ENCODE data around the gene ADGRV1. TPM values are rescaled to one million over a fixed set of nuclear protein-coding genes. Genes with fewer than 3 reads are reported as not detected.

Gene ADGRV1
- total RNA-seq, 1 donor from 2014 or later, result 31.9 TPM

DNA sequence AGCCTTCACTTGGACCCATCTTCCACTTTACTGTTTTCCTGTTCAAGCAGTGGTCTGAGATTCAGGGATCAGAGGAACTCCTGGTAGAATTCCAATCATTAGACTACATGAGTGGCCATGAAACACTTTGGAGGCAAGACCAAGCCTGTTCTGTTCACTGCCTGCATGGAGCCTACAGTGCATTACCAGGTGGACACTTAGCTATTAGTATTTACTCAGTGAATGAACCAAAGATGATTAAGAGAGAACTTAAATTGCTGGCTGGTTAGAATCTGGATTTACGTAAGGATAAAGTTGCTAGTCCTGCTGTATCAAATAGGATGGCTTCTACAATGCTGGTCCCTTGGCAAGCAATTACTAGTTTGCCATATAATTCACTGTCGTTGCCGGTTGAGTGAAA lies 579.0 kb downstream of the ADGRV1 start:
- DNase-seq (ENCODE audit: low spot score), result no peak

DNA sequence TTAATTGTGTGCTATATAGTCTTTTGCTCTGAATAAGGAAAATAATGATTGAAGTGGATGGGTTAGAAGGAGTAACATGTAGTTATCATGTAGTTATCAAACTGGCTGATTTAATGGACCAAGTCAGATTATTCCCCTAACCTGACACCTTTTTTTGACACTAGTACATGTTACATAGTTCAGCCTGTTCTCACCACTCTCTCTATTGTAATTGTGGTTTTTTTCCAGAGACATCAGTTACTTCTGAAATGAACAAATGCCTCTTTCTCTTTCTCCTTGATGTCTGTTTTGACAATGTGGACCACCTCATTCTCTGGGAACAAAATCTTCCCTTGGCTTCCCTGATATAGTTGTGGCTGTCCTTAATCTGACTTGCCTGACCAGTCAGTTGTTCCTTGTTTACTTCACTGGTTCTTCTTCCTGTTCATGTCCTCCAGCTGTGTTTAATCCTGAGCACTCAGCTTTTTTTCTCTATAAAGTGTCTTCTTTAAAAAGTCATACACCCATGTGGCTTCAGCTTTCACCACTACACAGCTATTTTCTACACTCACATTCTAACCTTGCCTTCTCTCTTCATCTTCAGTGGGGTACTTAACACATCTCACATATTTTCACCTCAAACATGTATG lies 581.1 kb downstream of the ADGRV1 start:
- no peak for DNase-seq (ENCODE audit: low spot score)

DNA sequence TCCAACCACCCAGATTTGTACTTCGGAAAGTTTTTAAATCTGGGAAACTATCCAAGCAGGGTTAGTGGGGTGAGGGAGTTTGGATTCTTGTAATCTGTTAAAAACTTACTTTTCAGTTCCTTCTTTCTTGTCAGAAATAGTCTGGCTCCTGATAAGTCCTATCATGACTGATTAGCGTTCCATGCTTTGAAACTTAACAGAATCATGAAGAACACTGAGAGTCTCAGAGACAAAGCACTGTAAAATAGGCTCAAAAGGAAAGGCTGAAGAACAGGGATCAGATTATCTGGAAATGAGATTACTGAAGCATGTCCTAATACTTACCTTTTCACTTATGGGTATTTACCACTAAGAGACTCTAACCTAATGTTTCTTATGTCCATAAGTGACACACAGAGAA lies 582.1 kb downstream of the ADGRV1 start:
- DNase-seq (ENCODE audit: low spot score), result no peak

DNA sequence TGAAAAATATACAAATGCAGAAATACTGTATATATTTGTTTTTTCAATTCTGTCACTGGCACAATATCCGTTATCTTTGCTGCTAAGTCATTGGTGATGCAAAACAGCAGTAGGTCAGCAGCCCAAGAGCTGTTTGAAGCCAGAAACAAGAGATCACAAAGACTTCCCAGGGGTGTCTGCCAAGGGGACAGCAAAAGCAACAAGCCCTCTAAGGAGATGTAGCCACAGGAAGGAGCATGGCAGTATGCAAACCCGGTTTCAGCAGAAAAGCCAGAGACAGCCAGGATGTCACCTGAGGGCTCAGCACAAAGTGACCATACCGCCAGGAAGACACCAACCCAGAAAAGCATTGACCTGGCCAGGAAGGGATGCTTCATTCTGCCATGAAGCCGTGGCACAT lies 583.0 kb downstream of the ADGRV1 start:
- no peak for DNase-seq (ENCODE audit: low spot score)

DNA sequence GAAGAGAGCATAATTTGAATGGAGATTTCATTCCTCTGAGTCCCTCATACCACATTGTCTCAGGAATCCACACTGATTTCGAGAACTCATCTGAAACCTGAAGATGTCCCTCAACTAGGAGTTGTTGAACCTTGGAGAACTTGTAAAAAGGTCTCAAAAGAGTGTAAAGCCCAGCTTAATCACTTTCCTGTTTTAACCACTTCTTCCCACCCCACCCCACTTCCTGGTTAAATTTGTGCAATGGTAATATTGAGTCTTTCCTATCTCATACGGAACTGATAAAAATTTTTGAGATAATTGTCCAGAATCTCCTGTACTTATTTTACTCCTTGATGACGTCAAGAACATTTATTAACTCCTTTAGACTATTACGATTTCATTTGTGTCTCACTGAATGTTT lies 583.8 kb downstream of the ADGRV1 start:
- DNase-seq (ENCODE audit: low spot score), result no peak

DNA sequence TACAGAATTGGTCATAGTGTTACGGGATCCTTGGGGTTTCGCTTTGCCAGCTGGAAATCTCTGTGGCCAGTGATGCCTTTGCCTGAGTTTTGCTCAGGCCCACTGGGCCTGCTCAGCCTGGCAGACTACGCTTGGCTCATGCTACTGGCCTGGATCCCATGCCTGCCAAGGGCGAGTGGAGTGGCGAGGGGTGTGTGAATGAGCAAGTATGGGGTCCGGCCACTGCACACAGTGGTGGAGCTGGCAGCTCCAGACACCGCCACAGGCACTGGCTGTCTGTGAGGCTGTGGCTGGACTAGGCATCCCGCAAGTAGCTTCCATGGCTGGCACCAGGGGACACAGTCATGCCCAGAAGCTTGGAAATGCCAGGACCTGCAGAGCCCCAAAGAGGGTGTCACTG lies 584.2 kb downstream of the ADGRV1 start:
- DNase-seq (ENCODE audit: low spot score), result no peak

DNA sequence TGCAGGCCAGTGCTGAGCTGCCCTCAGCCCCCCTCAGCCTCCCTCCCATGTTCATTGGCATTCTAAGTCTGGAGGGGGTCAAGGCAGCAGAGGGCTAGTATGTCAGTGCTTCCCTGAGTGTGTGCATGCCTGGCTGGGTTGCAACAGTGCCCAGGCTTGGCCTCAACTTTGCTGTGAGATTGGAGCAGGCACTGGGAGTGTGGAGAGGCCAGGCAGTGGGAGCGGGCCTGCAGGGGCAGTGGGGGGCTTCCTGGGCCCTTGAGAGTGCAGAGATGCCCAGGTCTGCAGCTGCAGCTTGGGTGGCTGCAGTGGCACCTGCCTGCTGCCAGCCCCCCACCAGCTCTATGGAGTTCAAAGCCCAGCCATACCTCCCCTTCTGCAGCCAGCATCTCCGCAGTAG lies 585.2 kb downstream of the ADGRV1 start:
- DNase-seq (ENCODE audit: low spot score), result no peak

DNA sequence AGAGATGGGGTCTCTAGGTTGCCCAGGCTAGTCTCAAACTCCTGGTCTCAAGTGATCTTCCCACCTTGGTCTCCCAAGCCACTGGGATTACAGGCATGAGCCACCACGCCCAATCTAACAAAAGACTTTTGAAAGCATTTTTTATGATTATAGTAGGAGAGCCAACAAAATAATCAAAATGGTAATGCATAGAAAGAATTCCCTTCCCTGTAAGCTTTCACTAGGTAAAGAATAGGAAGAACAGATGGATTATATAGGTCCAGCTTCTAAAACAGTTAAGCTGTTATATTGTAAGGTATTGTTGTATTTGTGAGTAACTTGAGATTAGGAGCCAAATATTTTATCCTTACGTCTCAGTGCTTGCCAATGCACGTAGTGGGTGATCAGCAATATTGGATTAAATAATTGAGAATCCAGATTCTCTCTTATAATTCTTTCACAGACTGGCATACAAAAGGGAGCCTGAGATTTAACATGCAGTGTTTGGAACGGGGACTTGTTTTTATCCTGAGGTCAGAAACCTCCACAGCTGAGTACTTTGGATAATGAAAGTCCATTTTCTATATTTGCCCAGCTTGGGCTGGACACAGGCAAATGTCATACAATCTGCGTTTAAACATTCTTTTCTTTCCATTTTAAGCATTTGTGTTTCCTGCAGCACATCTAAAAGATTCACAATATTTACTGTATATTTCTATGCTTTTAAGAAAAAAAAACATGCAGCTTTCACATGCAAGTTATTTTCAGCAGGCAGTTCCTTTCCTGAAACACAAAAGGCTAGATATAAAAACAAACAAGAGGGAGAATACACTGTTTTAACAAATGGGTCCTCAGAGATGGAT lies 586.1 kb downstream of the ADGRV1 start:
- no peak for DNase-seq (ENCODE audit: low spot score)

DNA sequence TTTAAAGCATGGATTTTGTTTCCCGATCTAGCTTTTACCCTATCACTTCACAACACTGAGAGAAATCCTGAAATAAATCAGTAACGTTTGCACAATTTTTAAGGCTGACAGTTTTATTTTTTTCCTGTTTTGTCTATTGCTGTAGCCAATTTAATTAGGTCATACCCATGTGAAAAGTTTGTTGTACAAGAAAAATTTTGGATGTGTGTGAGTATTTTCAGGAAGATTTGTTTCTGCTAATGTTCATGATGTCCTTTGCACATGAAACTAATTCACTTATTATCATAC lies 586.7 kb downstream of the ADGRV1 start:
- DNase-seq (ENCODE audit: low spot score), result no peak

DNA sequence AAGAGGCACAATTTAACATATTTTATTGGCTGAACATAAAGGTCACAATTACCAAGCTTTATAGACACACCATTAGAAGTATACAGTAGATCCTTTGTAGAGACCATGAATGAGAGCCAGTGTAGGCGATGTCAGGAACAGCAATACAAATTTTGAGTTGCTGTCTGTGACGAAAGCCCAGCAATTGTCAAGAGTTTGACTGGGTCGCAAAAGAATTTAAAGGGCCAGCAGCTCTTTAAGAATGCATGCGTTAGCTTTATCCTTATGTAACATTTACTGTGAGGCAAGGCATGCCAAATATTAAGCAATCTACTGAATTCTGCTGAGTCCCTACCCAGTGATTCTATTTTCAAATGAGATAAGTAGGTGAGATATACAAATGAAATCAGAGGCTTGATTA lies 587.6 kb downstream of the ADGRV1 start:
- DNase-seq (ENCODE audit: low spot score), result no peak

DNA sequence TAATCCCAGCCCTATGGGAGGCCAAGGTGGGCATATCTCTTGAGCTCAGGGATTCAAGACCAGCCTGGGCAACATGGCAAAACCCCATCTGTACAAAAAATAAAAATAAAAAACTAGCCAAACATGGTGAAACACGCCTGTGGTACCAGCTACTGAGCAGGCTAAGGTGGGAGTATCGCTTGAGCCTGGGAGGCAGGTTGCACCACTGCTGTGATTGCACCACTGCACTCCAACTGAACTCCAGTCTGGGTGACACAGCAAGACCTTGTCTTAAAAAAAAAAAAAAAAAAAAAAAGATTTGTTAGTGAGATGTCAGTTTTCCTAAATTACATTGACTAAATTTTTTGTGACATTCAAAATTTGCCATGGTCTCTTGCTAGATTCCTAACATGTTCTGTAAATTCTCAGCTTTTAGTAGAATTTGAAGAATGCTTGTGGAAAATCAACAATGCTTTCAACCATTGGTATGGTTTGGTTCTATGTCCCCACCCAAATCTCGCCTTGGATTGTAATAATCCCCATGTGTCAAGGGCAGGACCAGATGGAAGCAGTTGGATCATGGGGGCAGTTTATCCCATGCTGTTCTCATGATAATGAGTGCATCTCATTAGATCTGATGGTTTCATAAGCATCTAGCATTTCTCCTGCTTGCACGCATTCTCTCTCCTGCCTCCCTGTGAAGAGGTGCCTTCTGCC lies 588.5 kb downstream of the ADGRV1 start:
- no peak for DNase-seq (ENCODE audit: low spot score)

DNA sequence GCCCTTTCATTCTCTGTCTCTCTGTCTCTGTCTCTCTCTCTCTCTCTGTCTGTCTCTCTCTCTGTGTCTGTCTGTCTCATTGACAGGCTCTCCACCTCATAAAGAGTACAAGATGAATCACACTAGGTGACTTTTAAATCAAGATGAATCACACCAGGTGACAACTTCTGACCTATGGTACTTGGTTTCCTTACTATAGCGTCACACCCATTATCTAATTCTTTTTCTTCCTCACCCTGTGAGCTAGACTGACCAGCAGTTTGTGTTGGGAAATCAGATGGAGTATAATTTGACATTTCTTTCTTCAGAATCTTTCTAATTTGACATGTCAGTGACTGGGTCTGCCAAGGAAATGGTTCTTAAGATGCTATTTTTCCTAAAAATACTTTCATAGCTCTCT lies 591.6 kb downstream of the ADGRV1 start:
- DNase-seq (ENCODE audit: low spot score), result no peak

DNA sequence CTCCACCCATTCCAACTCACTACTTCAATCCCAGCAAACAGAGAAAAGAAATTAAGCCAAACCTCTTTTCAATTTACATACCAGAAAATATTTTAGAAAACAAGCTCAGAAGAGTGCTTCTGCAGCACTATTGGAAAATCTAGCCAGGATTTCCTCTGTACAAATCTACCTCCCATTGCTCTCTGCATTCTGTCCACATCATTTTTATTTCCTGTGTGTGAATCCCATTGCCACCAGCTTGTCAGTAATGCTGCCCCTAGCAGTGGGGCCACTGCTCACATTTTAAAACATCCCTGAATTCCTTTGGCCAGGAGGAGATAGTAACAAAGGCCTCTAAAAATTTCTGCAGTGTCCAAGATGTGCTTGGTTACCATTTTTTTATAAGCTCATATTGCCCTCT lies 592.0 kb downstream of the ADGRV1 start:
- no peak for DNase-seq (ENCODE audit: low spot score)

DNA sequence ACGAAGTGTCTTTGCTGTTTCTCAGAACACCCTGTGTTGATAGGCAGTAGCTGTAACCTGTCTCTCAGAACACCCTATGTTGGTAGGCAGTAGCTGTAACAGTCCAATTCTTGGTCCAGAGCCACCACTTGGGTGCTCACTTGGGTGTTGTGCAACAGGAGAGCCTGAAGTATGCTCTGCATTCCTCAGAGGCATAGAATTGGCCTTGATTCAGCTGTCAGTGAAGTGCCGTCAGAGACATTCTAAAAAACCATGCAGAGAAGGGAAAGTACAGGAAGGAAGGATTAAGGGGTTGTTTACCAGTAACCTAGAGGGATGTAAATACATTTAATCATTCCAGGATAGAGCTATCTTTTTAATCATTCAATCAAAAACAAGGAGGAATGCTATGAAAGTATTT lies 593.4 kb downstream of the ADGRV1 start:
- DNase-seq (ENCODE audit: low spot score), result peak; percentile 71

DNA sequence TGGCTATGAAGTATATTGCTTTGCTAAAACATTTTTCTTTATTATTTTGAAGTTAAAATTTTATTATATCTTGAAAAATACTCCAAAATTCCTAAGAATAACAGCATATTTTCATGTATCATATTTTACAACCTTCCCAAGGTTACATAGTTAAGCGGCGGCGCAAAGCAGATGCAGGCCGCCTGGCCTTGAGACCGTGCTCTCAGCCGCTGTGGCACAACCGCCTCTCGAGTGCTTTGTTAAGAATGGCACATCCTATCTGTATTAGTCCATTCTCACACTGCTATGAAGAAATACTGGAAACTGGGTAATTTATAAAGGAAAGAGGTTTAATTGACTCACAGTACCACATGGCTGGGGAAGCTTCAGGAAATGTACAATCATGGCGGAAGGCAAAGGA lies 595.7 kb downstream of the ADGRV1 start:
- DNase-seq (ENCODE audit: low spot score), result no peak

DNA sequence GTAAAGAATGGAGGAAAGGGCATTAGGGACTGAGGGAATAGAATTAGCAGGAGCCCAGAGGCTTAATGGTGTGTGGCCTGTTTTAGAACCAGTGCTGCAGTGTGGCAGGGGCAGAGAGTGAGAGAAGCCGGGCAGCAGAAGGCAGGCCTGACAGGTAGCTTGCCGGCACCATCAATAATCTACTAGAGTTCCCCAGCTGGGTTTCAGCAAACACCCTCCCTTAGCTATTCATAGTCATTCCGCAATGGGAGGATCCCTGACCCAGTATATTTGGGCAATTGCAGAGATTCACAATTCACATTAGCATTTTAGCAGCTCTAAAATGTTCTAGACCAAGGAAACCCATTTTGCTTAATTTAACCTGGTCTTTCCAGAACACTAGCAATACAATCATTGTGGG lies 596.7 kb downstream of the ADGRV1 start:
- DNase-seq (ENCODE audit: low spot score), result no peak

DNA sequence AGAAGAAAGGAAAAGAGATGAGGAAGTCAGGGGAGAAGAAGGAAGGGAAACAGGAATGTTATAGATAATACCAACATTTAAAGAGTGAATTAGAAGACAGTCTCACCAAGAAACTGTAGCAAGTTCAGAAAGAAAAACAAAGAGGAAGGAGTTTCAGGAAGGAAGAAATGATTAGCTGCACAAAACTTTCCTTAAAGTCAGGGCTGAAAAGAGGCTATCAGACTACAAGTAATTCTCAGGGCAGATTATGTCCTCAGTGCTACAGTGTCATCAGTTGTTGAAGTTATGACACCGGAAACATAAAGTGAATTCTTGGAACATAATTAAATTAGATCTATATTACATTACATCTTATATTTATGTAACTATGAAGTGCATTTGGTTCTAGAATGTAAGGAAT lies 597.6 kb downstream of the ADGRV1 start:
- no peak for DNase-seq (ENCODE audit: low spot score)

DNA sequence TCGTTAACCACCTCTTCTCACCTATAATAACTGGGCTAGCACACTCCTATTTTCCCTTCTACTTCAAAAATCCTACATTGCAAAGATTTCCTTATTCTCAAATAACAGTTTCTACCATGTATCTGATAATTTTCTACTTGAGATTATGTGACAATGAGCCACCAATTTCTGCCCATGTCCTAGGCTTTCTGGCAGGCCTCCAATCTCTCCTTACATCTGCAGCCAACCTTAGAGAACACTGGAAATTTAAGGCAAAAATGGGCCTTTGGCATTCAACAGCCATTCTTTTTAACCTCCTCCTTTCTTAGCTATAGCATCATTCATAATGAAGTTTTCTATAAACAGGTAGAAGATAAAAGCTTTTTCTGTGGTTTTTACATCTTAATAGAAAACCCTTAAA lies 599.4 kb downstream of the ADGRV1 start:
- no peak for DNase-seq (ENCODE audit: low spot score)

DNA sequence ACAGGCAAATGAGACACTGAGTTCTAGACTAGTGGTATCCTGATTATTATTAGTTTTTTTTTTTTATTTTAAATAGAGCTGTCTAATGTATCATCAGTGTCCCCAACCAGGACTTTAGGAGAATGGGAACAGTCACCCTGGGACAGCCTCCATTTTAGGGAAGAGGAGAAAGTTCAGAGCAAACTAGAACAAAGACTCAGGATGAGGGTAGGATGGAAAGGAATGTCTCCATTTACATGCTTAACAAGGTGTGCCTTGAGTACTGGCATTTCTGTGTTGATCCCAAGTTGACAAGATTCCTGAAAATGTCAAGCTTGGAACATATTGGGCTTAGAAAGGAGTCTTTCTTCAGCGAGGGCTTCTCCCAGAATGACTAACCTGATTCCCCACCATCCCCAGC lies 601.0 kb downstream of the ADGRV1 start:
- no peak for DNase-seq (ENCODE audit: low spot score)

DNA sequence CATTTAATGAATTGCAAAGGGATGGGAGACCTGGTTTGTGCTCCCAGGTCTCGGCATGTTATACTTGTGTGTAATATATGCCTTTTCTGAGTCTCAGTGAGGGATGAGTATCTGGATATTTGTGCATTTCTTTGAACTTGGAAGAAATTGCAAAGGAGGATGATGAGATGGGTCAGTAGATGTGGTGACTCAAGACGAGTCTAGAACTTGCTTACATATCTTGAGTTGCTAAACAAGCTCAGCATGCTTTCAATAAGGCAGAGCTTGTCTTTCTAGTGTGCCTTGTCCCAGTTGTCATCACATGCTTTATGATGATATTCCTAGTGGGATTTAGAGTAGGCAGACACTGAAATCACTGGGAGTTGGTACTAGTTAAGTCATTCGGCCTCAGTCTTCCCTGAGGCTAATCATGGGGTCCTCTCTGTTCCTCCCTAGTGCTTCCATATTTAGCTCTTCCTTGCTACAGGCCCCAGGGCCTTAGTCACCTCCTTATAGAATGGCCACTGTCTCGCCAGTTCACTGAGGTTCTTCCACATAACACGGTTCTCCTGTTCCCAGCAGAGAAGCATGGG lies 602.2 kb downstream of the ADGRV1 start:
- no peak for DNase-seq (ENCODE audit: low spot score)

DNA sequence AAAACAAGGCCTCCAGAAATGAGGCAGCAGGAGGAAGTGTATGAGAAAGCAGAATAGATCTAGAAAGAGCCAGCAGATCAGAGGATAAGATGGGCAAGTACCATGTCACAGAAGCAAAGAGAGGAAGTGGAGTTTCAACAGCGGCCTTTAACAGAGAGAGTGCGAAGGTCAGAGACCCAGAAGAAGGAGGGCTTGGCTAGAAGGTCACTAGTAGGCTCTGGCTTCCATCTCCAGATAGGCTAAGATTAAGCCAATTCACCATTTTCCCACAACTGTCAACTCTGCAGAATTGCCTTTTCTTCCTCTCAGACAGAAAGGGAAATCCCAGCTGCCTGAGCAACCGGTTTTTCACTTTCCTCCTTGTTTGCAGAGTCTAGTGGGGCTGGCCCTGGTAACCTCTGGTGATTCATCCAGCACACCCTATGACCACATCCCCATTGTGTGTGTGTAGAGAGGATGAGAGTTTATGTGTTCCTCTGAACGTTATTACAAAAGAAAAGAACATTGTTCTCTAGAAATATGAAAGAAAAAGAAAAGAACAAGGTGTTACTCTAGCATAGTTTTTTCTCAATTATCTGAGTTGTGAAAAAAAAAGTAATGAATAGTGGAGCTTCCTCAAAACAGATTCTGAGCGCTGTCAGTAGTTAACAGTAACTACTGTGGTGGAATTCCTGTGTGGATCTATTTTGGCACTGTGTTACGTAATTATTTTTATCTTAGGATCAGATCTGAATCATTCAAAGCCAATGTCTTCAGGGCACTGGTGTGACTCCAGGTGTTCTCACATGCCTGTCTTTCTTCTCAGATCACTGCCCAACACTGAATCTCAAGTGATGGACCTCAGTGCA lies 604.2 kb downstream of the ADGRV1 start:
- peak; percentile 86 for DNase-seq (ENCODE audit: low spot score)

DNA sequence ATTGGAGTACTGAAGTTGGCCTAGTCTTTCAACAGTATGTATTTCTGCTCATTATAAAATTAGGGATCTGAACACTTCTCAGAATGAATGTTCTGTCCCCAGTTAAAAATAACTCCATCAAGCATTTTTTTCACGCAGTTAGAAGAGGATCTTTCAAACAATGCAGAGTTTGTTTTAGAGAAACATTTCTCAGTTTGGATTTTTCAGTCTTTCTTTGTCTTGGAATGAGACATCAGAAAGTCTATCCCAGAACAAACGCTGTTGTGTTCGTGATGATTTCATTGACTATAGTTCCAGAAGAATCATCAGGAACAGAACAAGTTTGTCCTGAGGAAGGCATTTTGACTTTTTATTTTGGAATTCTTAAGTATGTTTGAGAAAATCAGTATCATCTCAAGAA lies 605.8 kb downstream of the ADGRV1 start:
- no peak for DNase-seq (ENCODE audit: low spot score)

All from mucosa of gallbladder (tissue), 1 donor.